NCI-H2081 treated with DMSO at 0.1 percent for 48 hours (cell line): ENCODE measurements around the gene MAP2K1.
"Not testable (repeated sequence)": the region's sequence is repeated elsewhere in the genome, so short reads cannot be mapped to it uniquely, and the experiment has no call there.

ENCODE experiments used
- DNase-seq: peaks from one replicate; lab custom pipeline; 2025; lab: John Stamatoyannopoulos, UW

Gene MAP2K1

GRCh38 chr15:66424963-66425612, 38.4 kb downstream of the MAP2K1 start:
- DNase-seq, result no peak

GRCh38 chr15:66425837-66426236, 39.1 kb downstream of the MAP2K1 start:
- DNase-seq, result no peak

DNA sequence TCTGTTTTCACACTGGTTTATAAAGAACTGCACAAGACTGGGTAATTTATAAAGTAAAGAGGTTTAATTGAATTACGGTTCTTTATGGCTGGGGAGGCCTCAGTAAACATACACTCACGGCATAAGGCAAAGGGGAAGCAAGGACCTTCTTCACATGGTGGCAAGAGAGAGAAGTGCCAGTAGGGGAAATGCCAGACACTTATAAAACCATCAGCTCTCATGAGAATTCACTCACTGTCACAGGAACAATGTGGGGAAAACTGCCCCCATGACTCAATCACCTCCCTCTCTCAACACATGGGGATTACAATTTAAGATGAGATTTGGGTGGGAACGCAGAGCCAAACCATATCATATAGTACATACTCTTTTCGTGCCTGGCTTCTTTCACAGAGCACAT, 42.4 kb downstream of the MAP2K1 start:
- DNase-seq, result no peak

DNA sequence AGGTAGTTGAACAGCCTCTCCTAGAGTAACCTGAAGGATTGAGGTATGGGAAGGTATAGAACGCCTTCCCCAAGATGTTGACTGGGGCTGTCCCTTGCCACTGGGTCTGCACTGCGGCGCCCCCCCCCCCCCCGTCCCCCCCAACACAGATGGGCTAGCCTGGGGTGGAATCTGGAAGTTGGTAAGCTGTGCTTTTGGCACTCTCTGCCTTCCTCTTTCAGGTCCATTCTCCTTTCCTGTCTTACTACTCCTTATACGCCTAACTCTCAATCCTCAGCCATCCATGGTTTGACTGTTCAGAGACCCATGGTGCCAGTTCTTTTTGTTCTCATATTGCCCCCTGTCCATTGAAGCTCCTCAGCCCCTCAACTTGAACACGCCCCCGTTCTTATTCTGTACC, 42.8 kb downstream of the MAP2K1 start:
- DNase-seq, result no peak

- no peak for DNase-seq
Measured at GRCh38 chr15:66430627-66431255, 44.0 kb downstream of the MAP2K1 start.

DNA sequence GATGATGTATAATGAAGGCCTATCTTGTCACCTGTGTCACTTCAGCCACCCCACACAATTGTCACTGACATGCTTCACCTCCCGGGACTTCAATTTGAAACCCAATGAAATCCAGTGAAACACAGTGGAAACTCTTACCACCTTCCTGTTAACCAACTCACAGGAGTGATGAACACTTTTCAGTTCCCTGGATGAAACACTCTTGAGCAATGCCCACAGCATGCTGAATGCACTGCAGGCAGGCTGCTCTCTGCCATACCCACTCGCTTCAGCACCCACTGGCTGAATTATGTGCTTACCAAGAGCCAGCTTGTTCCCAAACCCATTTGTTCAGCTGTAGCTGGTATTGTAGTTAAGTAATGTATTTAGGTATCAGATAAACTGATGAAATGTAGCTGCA, 47.0 kb downstream of the MAP2K1 start:
- no peak for DNase-seq

DNA sequence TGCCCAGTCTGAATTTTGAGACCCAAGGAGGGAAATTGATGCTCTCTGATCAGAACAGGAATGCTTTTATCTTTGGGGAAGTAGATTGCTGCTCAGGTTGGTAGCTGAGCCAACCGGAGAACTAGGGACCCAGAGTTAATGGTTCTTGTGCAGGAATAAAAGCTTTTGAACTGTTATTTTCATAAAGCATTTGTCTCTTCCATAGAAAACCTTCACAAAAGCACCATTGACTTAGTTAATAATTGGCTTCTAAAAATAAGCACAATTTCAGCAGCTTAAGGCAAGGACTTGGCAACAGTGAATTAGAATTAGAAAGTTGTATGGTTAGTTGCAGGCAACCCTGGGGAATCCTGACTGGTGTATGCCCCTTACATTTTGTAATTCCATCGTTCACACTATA, 53.8 kb downstream of the MAP2K1 start:
- DNase-seq, result no peak

- no peak for DNase-seq
Measured at GRCh38 chr15:66452420-66452819, 65.7 kb downstream of the MAP2K1 start.

DNA sequence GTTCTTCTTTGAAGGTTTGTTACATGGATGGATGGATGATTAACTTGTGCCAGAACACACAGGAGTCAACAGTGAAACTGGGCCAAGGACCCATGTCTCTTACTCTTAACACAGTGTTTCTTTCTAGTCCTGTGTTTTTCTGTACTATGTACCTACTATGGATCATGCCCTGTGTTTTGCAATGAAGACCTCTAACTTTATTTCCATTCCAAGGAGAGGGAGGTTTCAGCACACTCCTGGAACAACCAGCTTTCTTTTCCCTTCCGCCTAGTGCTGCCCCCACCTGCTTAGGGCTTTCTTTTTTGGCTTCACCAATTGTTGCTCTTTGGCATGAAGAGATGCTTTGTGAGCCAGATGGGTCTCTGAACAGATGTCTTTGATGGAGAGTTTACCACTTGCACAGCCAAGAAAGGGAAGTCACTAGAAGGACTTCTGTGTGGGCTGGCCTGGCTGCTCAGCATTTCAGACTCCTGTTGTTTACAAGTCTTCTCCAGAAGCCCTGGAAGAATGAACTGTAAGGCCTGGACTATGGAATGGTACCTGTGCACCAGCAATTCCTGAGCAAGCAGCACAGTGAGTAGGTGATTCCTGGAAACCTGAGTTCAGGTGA, 66.4 kb downstream of the MAP2K1 start:
- no peak for DNase-seq

- no peak for DNase-seq
Measured at GRCh38 chr15:66454143-66454542, 67.4 kb downstream of the MAP2K1 start.

DNA sequence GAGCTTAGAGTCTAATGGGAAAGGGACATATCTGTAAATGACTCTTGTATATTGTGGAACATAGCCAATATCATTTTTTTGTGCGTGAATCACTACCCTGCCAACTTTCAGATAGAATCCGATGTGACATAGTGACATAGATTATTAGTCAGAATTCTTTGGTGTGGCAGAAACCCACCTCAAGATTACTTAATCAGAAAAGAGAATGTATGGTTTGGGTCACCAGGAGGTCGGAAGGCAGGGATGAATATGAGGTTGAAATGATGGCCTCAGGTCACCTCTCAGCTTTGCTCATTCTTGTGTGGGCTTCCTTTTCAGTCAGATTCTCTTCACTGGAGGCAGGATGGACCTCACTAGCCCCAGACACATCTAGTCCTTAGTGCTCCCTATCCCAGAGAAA, 69.5 kb downstream of the MAP2K1 start:
- no peak for DNase-seq

GRCh38 chr15:66459818-66460615, 73.3 kb downstream of the MAP2K1 start:
- no peak for DNase-seq

GRCh38 chr15:66461294-66461693, 74.6 kb downstream of the MAP2K1 start:
- not testable (repeated sequence) for DNase-seq

DNA sequence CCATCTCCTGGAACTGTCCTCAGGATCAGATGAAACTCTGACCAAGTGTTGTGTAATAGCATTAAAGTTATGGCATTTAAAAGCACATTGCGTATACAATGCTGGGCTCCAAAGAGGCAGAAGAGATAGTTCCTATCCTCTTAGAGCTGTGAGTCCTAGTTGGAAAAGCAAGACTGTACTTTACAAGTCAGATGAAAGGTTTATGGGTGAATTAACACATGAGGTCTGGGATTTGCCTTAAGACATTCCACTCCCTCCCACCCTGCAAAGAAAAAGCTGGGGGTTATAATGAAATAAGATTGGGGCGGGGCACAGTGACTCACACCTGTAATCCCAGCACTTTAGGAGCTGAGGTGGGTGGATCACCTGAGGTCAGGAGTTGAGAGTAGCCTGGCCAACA, 75.2 kb downstream of the MAP2K1 start:
- DNase-seq, result no peak

- DNase-seq, result no peak
Measured at GRCh38 chr15:66462627-66463026, 75.9 kb downstream of the MAP2K1 start.

- not testable (repeated sequence) for DNase-seq
Measured at GRCh38 chr15:66465294-66465693, 78.6 kb downstream of the MAP2K1 start.

- DNase-seq, result not testable (repeated sequence)
Measured at GRCh38 chr15:66467162-66468040, 80.7 kb downstream of the MAP2K1 start.

GRCh38 chr15:66470825-66471224, 84.1 kb downstream of the MAP2K1 start:
- DNase-seq, result not testable (repeated sequence)

DNA sequence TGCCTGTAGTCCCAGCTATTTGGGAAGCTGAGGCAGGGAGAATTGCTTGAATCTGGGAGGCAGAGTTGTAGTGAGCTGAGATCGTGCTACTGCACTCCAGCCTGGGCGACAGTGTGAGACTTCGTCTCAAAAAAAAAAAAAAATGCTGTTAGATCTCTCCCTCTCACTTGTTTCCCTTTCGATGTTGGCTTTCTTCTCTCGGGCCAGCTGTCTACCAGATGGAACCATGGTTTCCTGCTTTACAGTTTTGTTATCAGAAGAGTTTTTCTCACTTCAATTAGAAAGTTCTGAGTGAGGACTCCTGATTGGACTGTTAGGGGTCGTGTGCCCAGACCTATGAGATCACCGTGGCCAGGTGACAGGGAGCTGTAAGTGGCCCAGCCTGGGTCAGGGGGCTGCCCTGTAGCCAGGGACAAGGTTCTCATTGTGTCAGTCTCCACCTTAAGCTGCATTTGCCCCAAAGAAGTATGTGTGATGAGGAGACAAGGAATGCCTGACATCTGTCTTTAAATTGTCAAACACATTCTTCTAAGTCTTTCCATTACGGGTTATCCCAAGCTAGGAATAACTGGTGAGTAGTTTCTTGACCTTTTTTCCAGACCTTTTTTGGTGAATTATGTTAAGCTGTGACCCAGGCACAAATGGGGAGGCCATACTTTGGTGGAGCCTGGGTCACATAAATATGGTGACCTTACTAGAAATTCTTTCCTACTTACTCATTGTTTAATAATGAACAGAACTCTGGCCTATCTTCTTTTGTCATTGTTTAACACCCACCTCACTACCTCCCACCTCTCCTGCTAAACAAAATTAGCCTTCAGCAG, 85.7 kb downstream of the MAP2K1 start:
- DNase-seq, result no peak

GRCh38 chr15:66474135-66474534, 87.4 kb downstream of the MAP2K1 start:
- DNase-seq, result no peak

GRCh38 chr15:66474963-66475362, 88.3 kb downstream of the MAP2K1 start:
- DNase-seq, result no peak
